HG02623 (cell line): Measurements from ENCODE around the gene CADM2.
"Not testable (repeated sequence)": the region's sequence is repeated elsewhere in the genome, so short reads cannot be mapped to it uniquely, and the experiment has no call there.

Source experiments
- ATAC-seq: cut with Tn5 transposase; IDR thresholded peaks from one replicate; pipeline ENCODE4 v1.9.1; 2021; ENCODE audit warnings: moderate library complexity; ENCODE audit not compliant: unreplicated experiment

Gene CADM2

DNA sequence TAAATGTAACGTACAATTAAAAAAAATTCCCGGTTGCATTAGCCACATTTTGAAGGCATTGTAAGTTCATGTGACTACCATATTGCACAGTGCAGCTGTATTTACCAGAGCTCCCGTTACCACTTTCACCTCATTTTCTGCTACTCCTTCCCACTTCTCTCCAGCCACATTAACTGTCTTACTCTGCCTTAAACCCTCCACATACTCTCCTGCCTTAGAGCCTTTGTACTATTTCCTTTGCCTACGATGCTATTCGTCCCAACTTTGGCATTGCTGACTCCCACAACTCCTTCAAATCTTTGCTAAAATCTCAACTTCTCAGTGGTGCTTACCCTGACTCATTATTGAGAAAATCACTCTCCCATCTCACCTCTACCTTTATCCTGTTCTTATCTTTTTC is 115.2 kb downstream of the CADM2 start:
- no peak for ATAC-seq

DNA sequence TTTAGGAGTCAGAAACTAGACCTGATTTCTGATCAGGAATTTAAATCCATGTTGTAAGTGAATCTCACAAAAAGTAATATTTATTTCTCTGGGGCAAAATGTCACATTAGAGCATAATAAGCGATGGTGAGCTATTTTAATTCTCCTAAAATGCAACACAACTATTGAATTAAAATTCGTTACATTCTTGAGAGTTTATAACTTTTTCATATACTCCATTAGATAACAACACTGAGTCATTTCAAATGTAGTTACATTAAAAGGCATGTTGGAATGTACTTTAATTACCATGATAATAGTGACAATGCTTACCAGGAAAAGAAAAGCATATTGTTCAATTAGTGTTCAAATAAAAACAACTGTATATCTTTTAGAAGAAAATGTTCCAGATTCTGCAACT is 116.9 kb downstream of the CADM2 start:
- no peak for ATAC-seq

DNA sequence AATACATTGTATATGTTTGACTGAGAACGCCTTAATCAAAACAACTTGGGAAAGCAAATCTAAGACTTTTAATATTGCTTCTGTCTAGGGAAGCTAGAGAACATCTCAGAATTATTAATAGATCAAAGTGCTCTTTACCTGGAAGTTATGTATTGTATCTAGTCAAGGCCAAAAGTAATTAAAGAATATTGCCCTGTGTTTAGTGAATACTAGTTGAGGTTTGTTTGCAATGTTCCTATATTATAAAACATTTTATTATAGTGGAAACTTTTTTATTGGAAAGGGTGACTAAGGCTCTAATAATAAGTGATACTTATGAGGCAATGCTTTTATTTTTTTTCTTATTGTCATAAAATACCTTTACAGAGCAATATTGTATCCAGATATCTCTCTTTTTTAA is 118.2 kb downstream of the CADM2 start:
- ATAC-seq, result no peak

DNA sequence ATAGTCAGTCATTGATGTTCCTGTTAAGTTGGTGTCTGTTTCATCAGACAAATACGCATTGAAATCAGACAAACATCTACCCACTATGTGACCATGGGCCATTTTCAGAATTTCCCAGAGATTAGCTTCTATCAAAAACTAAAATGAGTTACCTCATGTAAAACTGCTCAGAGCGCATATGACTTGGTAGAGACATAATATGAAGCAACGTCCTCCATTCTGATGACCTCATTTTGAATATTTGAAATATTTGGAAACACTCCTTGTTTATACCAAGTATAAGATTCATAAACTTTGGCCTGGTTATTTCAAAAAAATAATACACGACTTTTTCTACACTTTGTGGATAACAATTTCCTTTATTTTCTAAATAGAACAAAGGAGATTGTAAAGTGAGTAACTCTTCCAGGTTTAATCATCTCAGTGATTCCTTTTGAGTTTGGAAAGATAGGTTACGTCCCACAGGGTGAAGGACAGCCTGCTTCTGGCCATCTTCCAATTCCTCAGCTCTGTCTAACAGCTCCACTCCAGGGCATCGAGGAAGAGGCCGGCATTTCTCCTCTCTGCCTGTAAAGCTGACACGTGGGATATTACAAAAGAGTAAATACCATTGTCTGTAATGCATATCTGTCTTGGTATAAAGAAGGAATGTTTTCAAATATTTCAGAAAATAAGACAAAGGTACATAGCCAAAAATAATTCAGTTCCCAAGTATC is 122.6 kb downstream of the CADM2 start:
- ATAC-seq, result no peak

DNA sequence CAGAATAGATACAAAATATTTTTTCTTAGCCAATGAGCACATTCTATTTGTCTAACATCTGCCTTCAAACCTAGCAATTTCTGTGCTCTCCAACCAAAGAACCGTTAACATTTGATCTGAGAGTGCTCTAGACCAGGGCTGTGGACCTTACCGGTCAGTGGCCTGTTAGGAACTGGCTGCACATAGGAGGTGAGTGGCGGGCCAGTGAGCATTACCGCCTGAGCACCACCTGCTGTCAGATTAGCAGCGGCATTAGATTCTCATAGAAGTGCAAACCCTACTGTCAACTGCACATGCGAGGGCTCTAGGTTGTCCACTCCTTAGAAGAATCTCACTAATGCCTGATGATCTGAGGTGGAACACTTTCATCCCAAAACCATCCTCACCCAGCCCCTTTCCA is 131.7 kb downstream of the CADM2 start:
- ATAC-seq, result no peak

DNA sequence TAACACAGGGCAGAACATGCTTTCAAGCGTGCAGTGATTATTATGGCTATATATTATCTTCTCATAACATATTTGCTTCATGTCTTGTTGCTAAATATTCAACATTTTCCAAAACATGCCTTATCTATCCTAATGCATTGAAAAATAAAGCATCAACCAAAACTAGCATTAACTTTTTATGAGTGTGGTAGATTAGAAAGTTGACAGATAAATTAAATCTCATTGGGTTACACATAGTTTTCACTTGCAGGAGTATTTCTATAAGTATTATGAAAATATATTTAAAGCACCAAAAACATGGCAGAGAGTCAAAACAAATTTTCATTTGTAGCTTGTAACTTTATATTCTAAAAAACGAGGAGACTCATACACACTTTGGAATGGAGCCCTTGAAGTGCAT is 141.5 kb downstream of the CADM2 start:
- no peak for ATAC-seq

DNA sequence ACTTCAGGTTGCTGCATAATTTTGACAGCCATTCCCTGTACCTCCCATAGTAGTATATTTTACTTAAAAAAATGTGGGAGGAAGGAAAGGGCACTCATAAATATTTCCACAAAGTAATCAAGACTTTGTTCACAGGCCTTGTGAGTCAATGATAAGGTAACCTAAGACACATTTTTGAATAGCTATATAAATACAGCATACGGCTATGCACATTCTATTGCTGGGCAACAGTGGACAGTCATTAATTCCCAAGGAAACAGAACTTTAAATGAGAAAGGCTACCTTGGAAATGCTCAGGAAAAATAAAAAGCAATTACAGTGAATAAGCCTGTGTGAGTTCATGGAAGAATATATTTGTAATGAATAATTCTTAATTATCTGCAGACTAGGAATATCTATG is 144.0 kb downstream of the CADM2 start:
- no peak for ATAC-seq

DNA sequence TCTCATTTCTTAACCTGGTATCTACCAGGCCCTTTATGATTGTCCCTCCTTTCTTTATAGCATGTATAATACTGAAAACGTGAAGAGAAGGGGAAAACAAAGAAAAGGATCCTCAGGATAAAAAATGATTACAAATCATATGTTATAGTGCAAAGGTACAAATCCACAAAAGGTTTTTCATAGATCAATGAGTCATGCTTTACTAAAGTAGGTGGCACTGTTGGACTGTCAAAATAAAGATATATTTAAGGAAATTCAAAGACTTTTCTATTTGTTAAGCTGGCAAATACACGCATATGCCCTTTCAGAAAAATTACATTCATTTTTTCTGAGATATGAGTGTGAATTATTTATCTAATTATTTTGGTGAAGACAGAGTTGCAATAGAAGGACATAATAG is 151.6 kb downstream of the CADM2 start:
- ATAC-seq, result no peak

DNA sequence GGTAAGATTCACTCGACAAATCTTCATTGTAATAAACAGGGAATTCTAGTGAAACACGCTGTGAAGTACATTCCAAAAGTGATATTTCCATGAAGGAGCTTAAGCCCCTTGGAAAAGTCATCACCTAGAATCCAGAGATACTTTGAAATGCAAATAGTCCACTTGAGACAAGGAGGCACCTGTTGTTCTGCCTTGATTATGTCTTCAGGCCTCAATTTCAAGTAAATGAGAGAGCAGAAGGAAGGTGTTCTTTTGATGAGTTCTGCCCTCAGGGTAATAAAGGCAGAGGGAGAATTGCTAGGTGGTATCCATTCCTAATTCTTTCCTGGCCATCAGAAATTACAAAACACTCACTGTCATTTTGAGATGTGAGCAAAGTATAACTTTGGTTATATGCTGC is 162.1 kb downstream of the CADM2 start:
- no peak for ATAC-seq

DNA sequence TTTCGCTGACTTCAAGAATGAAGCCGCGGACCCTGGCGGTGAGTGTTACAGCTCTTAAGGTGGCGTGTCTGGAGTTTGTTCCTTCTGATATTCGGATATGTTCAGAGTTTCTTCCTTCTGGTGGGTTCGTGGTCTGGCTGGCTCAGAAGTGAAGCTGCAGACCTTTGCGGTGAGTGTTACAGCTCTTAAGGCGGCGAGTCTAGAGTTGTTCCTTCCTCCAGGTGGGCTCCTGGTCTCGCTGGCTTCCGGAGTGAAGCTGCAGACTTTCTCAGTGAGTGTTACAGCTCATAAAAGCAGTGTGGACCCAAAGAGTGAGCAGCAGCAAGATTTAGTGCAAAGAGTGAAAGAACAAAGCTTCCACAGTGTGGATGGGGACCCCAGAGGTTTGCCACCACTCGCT is 174.1 kb downstream of the CADM2 start:
- not testable (repeated sequence) for ATAC-seq

DNA sequence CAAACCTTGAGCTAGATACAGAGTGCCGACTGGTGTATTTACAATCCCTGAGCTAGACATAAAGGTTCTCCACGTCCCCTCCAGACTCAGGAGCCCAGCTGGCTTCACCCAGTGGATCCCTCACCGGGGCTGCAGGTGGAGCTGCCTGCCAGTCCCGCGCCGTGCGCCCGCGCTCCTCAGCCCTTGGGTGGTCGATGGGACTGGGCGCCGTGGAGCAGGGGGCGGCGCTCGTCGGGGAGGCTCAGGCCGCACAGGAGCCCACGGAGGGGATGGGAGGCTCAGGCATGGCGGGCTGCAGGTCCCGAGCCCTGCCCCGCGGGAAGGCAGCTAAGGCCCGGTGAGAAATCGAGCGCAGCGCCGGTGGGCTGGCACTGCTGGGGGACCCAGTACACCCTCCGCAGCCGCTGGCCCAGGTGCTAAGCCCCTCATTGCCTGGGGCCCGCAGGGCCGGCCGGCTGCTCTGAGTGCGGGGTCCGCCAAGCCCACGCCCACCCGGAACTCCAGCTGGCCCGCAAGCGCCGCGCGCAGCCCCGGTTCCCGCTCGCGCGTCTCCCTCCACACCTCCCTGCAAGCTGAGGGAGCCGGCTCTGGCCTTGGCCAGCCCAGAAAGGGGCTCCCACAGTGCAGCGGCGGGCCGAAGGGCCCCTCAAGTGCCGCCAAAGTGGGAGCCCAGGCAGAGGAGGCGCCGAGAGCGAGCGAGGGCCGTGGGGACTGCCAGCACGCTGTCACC is 175.1 kb downstream of the CADM2 start:
- ATAC-seq, result not testable (repeated sequence)

DNA sequence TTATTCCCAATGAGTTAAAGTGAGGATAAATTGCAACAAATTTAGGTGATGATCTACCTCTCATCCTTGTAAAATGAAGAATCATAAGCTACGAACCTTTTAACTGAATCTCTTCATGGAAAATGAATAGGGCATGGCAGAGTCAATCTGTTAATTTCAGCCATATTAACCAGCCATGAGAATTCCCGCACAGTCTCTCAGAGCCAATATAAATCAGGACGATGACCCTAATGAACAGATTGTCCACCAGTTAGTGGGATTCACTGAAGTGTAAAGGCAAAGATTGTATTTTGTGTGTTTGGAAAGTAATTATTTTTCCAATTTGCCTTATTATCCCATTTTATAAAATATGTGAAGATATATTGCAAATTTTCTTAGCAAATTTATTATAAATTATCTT is 183.8 kb downstream of the CADM2 start:
- ATAC-seq, result no peak

DNA sequence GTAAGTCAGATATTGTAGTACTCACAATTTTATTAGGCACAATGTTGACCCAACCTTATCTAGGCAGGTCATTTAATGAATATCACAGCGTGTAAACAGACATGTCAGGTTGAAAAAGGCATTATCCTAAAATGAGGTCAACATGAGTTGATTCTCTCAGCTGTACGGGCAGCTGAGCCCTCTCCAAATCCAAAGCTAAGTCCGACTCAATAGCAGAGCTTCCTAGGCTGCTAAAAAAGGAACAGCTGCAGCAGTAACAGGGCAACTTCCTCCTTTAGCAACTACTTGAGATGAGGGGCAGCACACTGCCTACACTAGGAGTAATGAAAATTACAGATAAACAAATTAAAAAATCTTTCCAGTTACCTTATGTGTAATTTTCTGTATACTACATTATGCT is 189.2 kb downstream of the CADM2 start:
- no peak for ATAC-seq

DNA sequence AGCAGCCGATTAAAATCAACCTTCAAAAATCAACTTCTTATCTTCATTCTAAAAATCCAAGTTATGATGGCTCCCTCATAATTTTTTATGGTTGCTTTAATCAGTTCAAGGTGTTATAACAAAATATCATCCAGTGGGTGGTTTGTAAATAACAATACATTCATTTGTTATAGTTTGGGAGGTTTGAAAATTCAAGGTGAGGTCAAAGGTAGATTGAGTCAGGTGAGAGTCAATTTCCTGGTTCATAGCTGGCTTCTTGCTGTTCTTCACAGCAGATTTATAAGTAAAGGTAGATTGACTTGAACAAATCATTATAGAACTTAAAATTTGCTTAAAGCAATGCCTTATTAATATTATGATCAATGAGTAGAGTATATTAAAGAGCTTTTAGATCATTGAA is 192.8 kb downstream of the CADM2 start:
- ATAC-seq, result no peak

DNA sequence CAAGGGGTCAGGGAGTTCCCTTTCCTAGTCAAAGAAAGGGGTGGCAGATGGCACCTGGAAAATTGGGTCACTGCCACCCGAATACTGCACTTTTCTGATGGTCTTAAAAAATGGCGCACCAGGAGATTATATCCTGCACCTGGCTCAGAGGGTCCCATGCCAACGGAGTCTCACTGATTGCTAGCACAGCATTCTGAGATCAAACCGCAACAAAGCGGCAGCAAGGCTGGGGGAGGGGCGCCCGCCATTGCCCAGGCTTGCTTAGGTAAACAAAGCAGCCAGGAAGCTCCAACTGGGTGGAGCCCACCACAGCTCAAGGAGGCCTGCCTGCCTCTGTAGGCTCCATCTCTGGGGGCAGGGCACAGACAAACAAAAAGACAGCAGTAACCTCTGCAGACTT is 194.5 kb downstream of the CADM2 start:
- ATAC-seq, result not testable (repeated sequence)

DNA sequence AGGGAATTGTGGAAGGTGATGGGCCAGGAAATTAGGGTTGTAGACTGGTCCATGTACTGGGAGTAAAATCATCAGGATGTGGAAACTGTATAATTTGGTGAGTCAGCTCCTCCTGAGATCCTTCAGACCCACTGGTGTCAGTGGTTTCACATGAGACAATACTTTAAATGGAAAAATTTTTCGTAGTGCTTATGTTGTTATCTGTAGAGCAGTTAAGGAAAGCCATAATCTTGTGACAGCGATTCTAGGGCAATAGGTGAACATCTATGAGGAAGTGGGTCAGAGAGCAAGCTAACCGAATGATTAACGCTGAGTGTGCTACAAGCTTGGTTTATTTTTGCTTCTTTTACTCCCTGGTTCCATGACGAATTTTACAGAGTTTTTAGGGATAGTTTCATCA is 200.6 kb downstream of the CADM2 start:
- no peak for ATAC-seq

DNA sequence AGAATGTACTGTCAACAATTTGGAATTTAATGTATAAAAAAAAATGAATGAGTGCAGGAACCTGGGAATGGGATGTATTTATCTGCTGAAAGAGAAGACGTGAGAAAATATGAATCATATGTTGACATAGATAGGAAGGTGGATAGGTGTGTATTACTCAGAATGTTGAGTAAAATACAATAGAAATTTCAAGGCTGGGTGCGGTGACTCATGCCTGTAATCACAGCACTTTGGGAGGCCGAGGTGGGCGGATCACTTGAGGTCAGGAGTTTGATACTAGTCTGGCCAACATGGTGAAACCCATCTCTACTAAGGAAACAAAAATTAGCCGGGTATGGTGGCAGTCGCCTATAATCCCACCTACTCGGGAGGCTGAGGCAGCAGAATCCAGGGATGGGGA is 202.8 kb downstream of the CADM2 start:
- ATAC-seq, result no peak

DNA sequence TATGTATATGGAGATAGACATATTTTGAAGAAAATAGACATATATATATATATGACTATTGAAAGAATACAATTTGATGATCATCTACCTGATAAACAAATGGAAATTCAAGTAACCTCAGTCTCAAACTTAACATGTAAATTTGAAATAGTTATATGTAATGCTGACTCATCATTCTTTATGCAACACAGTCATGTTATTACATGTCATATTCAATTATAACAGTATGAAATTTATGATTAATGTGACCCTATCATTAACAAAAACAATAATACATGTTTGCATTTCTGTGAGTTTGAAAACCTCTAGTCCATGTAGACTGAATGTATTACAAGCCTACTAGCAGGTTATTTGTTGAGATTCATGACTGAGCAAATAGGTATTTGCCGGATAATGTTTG is 204.1 kb downstream of the CADM2 start:
- ATAC-seq, result no peak

DNA sequence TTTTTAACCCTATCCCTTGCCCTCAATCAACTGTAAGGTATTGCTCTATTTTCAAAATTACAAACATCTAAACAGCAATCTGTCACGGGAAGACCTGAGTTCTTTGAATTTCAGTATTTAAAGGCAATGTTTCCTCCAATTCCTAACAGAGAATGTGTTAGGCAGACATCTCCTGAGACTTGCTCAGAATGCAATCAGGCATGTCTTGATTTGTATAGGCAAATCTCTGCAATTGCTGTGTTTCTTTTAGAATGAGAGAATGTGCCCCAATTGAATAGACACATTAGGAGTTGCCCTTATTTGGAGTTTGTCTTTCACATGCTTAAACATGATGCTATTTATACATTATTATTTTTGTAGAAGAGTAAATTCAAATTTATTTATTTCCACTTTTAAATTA is 205.6 kb downstream of the CADM2 start:
- ATAC-seq, result no peak

DNA sequence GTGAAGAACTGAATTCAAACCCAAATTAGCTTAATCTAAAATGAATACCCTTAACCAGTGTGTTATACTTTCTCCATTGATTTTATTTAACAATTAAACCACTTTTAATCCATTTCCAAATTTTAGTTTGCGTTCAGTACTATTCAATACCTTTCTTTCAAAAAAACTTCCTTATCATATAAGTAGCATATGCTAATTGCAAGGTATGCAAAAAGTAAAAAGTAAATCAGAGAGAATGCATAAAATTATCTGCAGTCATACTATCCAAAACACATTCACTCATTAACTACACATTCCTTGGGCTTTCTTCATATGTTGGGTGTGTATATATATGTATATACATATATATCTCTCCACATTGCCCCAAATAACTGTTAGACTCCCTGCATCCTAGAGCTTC is 208.8 kb downstream of the CADM2 start:
- ATAC-seq, result no peak

DNA sequence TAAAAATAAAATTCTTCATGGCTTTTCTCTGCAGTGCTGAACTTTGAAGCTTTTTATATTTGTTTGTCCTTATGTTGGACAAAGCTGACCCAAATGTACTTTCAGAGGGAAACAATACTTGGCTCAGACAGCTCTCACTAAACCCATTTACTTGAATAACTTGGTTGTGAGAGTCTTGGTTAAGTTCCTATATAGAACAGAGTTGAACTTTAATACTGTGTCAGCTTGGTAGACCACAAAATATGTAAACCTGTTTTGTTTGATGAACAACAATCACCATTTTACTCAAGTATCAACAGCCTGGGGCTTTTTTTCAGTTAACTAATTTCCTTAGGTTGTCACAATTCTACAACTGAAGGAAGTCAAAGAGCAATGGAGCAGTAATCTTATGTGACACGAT is 211.9 kb downstream of the CADM2 start:
- ATAC-seq, result no peak

DNA sequence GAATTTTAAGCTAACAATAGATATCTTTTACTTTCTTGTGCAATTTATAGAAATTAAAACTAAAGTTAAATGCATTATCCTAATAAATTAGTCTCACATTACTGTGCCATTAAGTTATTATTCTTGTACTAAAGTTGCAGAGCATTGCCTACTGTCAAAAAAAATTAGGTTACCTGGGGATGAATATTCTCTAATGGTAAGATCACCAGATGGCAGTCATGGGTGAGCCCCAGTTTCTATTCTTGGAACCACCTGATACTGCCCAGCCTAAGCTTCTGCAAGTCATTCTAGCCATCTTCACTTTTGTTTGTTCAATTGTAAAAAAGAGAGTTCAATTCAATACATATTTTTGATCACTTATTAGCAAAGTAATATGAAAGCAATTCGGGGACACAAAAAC is 213.2 kb downstream of the CADM2 start:
- ATAC-seq, result no peak

DNA sequence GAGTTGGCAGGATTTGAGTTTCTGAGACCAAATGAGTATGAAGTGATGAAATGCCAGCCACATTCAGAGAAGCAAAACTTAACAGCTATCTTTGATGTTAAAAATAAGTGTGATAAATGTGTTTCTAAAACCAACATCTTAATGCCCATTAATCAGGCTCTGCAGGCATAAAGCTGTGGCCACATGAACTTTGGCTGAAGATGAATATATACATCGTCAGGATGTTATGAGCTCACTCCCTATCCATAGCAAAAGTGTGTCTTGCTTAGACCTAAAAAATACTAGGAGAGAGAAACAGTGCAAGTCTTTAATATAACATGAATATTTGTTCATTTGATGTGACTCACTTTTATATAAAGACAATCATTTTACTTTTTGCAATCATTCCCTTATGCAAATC is 218.0 kb downstream of the CADM2 start:
- ATAC-seq, result no peak
